ENCODE measurements around the gene NDUFAF3.

DNA sequence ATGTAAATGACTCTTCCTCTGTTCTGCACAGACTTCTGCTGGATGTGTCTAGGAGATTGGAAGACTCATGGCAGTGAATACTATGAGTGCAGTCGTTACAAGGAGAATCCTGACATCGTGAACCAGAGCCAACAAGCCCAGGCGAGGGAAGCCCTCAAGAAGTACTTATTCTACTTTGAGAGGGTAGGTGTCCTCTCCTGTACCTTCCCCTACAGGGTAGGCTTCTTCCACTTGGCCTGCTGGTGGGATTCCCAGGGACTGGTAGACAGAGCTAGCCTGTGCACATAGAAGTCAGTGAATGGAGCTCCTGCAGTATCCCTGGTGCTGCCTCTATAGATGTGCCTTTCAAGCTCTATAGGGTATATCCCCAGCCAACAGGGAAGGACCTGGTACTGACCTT is 42.5 kb upstream of the NDUFAF3 start:
- TF ChIP-seq, protein P1, sequence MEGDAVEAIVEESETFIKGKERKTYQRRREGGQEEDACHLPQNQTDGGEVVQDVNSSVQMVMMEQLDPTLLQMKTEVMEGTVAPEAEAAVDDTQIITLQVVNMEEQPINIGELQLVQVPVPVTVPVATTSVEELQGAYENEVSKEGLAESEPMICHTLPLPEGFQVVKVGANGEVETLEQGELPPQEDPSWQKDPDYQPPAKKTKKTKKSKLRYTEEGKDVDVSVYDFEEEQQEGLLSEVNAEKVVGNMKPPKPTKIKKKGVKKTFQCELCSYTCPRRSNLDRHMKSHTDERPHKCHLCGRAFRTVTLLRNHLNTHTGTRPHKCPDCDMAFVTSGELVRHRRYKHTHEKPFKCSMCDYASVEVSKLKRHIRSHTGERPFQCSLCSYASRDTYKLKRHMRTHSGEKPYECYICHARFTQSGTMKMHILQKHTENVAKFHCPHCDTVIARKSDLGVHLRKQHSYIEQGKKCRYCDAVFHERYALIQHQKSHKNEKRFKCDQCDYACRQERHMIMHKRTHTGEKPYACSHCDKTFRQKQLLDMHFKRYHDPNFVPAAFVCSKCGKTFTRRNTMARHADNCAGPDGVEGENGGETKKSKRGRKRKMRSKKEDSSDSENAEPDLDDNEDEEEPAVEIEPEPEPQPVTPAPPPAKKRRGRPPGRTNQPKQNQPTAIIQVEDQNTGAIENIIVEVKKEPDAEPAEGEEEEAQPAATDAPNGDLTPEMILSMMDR (IDR thresholded peaks at IDR 0.05 in 2 of 3, conservative IDR thresholded peaks at IDR 0.05 in 1 of 3; ENCODE audit: borderline replicate concordance in 1 of 3, insufficient read depth in 1 of 3, low read depth in 2 of 3, low read length in 2 of 3), result no peak
- no peak for TF ChIP-seq SIN3A (IDR thresholded peaks at IDR 0.05; ENCODE audit: low read depth)
- TF ChIP-seq EZH2phosphoT487 (IDR thresholded peaks at IDR 0.05; ENCODE audit: borderline replicate concordance), result no peak
- no peak for TF ChIP-seq ELF1 (IDR thresholded peaks at IDR 0.05; ENCODE audit: borderline replicate concordance, low read depth)
- no peak for TF ChIP-seq POLR2A (IDR thresholded peaks at IDR 0.05; ENCODE audit: borderline replicate concordance, extremely low read depth, insufficient read depth, insufficient read length)
- no peak for TF ChIP-seq CEBPB (IDR thresholded peaks at IDR 0.05; ENCODE audit: low read depth)
- TF ChIP-seq, protein P2, sequence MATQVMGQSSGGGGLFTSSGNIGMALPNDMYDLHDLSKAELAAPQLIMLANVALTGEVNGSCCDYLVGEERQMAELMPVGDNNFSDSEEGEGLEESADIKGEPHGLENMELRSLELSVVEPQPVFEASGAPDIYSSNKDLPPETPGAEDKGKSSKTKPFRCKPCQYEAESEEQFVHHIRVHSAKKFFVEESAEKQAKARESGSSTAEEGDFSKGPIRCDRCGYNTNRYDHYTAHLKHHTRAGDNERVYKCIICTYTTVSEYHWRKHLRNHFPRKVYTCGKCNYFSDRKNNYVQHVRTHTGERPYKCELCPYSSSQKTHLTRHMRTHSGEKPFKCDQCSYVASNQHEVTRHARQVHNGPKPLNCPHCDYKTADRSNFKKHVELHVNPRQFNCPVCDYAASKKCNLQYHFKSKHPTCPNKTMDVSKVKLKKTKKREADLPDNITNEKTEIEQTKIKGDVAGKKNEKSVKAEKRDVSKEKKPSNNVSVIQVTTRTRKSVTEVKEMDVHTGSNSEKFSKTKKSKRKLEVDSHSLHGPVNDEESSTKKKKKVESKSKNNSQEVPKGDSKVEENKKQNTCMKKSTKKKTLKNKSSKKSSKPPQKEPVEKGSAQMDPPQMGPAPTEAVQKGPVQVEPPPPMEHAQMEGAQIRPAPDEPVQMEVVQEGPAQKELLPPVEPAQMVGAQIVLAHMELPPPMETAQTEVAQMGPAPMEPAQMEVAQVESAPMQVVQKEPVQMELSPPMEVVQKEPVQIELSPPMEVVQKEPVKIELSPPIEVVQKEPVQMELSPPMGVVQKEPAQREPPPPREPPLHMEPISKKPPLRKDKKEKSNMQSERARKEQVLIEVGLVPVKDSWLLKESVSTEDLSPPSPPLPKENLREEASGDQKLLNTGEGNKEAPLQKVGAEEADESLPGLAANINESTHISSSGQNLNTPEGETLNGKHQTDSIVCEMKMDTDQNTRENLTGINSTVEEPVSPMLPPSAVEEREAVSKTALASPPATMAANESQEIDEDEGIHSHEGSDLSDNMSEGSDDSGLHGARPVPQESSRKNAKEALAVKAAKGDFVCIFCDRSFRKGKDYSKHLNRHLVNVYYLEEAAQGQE (IDR thresholded peaks at IDR 0.05; ENCODE audit: low read depth), result no peak
- TF ChIP-seq TCF7L2 (IDR thresholded peaks at IDR 0.05; ENCODE audit: borderline replicate concordance, extremely low read depth, insufficient read depth, insufficient read length), result no peak
- no peak for TF ChIP-seq SP1 (IDR thresholded peaks at IDR 0.05; ENCODE audit: low read depth)
- TF ChIP-seq ZFX (IDR thresholded peaks at IDR 0.05), result no peak

Measured in HCT116 (cell line).